HCT116 (cell line): Measurements from ENCODE around the gene TMUB1. TPM values are rescaled to one million over a fixed set of nuclear protein-coding genes. Genes with fewer than 3 reads are reported as not detected.

Experiments
- ATAC-seq: fragments of 200-7000 bp; cut with Tn5 transposase; 2 replicates; pipeline ENCODE4 v1.9.1; 2020; ENCODE audit warnings: mild to moderate bottlenecking, moderate library complexity
- BruUV-seq: library from RNA; stranded (reverse); fragments of 400-500 nt; replicated peaks from 2 replicates; lab custom pipeline; 2021; lab: Mats Ljungman, UMichigan
- CTCF ChIA-PET: fragments of 300-600 bp; sonication (Branson Sonifier 250); formaldehyde crosslinking; loops from one replicate; lab custom pipeline; 2021; ENCODE audit warnings: antibody characterized with exemption; lab: Charles Lee
- POLR2A ChIA-PET: fragments of 300-600, 350-600 bp; sonication (Branson Sonifier 250); formaldehyde crosslinking; loops from one replicate; lab custom pipeline; 2021; ENCODE audit warnings: antibody characterized with exemption; lab: Charles Lee
- RAD21 ChIA-PET, 2 experiments: fragments of 300-600 bp; sonication (Branson Sonifier 250); formaldehyde crosslinking; loops; one replicate each; lab custom pipeline; 2023; ENCODE audit warnings: low total read pairs in 2 of 2; ENCODE audit not compliant: uncharacterized antibody in 2 of 2, unreplicated experiment in 2 of 2, low non-redundant PET in 1 of 2; lab: Charles Lee
- DNase-seq: peaks from one replicate; pipeline ENCODE4 v3.0.0-alpha.2; 2010; ENCODE audit warnings: low read depth, low spot score
- H2AFZ ChIP-seq: fragments of 200-600 bp; shearing (Covaris generic), sonication (generic); 2 replicates; pipeline ENCODE4 v1.6.1; 2017; ENCODE audit warnings: low read depth, mixed run types, mixed read lengths, antibody characterized with exemption, low read length; ENCODE audit not compliant: poor library complexity, severe bottlenecking
- H3K27ac ChIP-seq: 2 replicates; pipeline ENCODE4 v1.5.1; 2012; ENCODE audit warnings: low read depth, low read length
- H3K27me3 ChIP-seq: fragments of 200-600 bp; sonication (generic); 2 replicates; pipeline ENCODE4 v1.6.1; 2016; ENCODE audit warnings: mixed run types, low read length, mixed read lengths; ENCODE audit not compliant: insufficient read depth
- H3K36me3 ChIP-seq, 2 experiments: fragments of 200-500 bp in 1 of 2; fragments of 200-600 bp in 1 of 2; sonication (Bioruptor generic) in 1 of 2; sonication (generic) in 1 of 2; 2 replicates each; pipeline versions ENCODE4 v1.5.1 to v1.6.1; 2014 to 2016; ENCODE audit warnings: low read length in 2 of 2, inconsistent platforms in 1 of 2, mixed read lengths in 1 of 2, mixed run types in 1 of 2; ENCODE audit not compliant: insufficient read depth in 2 of 2, control insufficient read depth in 1 of 2
- H3K4me1 ChIP-seq, 2 experiments: fragments of 200-600 bp in 1 of 2; sonication (generic) in 1 of 2; 2 replicates each; pipeline versions ENCODE4 v1.5.1 to v1.6.1; 2012 to 2017; ENCODE audit warnings: low read length in 2 of 2, inconsistent platforms in 1 of 2, mild to moderate bottlenecking in 1 of 2, mixed read lengths in 1 of 2, mixed run types in 1 of 2, moderate library complexity in 1 of 2; ENCODE audit not compliant: insufficient read depth in 2 of 2, control insufficient read depth in 1 of 2
- H3K4me2 ChIP-seq: fragments of 200-600 bp; sonication (generic); 2 replicates; pipeline ENCODE4 v1.6.1; 2017; ENCODE audit warnings: mixed run types, low read length, mixed read lengths
- H3K4me3 ChIP-seq, 2 experiments: fragments of 200-600 bp in 1 of 2; sonication (generic) in 1 of 2; replicated peaks in 1 of 2; 2 replicates each; pipeline ENCODE4 v1.5.1; 2011 to 2016; ENCODE audit warnings: low read length in 2 of 2, control low read depth in 1 of 2, low read depth in 1 of 2, mild to moderate bottlenecking in 1 of 2, mixed read lengths in 1 of 2, mixed run types in 1 of 2
- H3K79me2 ChIP-seq: fragments of 200-600 bp; sonication (generic); 2 replicates; pipeline ENCODE4 v1.6.1; 2017; ENCODE audit warnings: mild to moderate bottlenecking, mixed run types, low read length, moderate library complexity, mixed read lengths; ENCODE audit not compliant: insufficient read depth
- H3K9ac ChIP-seq: fragments of 200-600 bp; sonication (generic); 2 replicates; pipeline ENCODE4 v1.6.1; 2016; ENCODE audit warnings: low read length, mixed read lengths
- H3K9me2 ChIP-seq: fragments of 200-600 bp; sonication (generic), shearing (Covaris generic); 2 replicates; pipeline ENCODE4 v1.6.1; 2017; ENCODE audit warnings: mixed run types, mild to moderate bottlenecking, moderate library complexity; ENCODE audit not compliant: insufficient read depth
- H3K9me3 ChIP-seq, 2 experiments: fragments of 200-500 bp in 1 of 2; fragments of 200-600 bp in 1 of 2; sonication (Bioruptor generic) in 1 of 2; sonication (generic) in 1 of 2; 2 replicates each; pipeline ENCODE4 v1.6.1; 2014 to 2017; ENCODE audit warnings: low read length in 2 of 2, mixed read lengths in 2 of 2, inconsistent platforms in 1 of 2, low read depth in 1 of 2, mild to moderate bottlenecking in 1 of 2, mixed run types in 1 of 2, moderate library complexity in 1 of 2; ENCODE audit not compliant: control insufficient read depth in 1 of 2, insufficient read depth in 1 of 2
- H4K20me1 ChIP-seq: fragments of 200-600 bp; sonication (generic), shearing (Covaris generic); 2 replicates; pipeline ENCODE4 v1.6.1; 2017; ENCODE audit warnings: mixed run types, mild to moderate bottlenecking, moderate library complexity; ENCODE audit not compliant: insufficient read depth
- ATF3 ChIP-seq: IDR thresholded peaks from 2 replicates; pipeline ENCODE4 v1.6.1; 2012
- CBX3 ChIP-seq: IDR thresholded peaks from 2 replicates; pipeline ENCODE4 v1.6.1; 2012; ENCODE audit warnings: low read depth
- FOSL1 ChIP-seq: IDR thresholded peaks from 2 replicates; pipeline ENCODE4 v1.6.1; 2012; ENCODE audit warnings: low read depth
- POLR2A ChIP-seq: IDR thresholded peaks from 2 replicates; pipeline ENCODE4 v1.7.0; 2011; ENCODE audit warnings: borderline replicate concordance; ENCODE audit not compliant: insufficient read depth, insufficient read length; ENCODE audit errors: extremely low read depth
- POLR2AphosphoS5 ChIP-seq: IDR thresholded peaks from 2 replicates; pipeline ENCODE4 v1.6.1; 2011; ENCODE audit warnings: mild to moderate bottlenecking, low read depth, low read length, moderate library complexity
- RAD21 ChIP-seq: IDR thresholded peaks from 2 replicates; pipeline ENCODE4 v1.6.1; 2012; ENCODE audit warnings: low read depth, mild to moderate bottlenecking
- SRF ChIP-seq: IDR thresholded peaks from 2 replicates; pipeline ENCODE4 v1.6.1; 2012; ENCODE audit warnings: low read depth
- YY1 ChIP-seq: IDR thresholded peaks from 2 replicates; pipeline ENCODE4 v1.6.1; 2011; ENCODE audit warnings: low read length, low read depth, moderate library complexity, mild to moderate bottlenecking; ENCODE audit not compliant: insufficient replicate concordance; ENCODE audit errors: extremely low read depth
- ZFX ChIP-seq: fragments of 450-650 bp; IDR thresholded peaks from 2 replicates; pipeline ENCODE4 v1.6.1; 2017
- intact Hi-C: fragments of 100-400 bp; cut with micrococcal nuclease; formaldehyde crosslinking; loops from 2 replicates; pipeline ENCODE4 v1.10.0; 2022
- total RNA-seq: library from RNA; stranded (reverse); gene quantifications from one replicate; pipeline ENCODE4 v1.2.1, GENCODE V29; 2021; ENCODE audit not compliant: unreplicated experiment
- TF ChIP-seq, protein P1 (sequence below): IDR thresholded peaks from 2 replicates; pipeline ENCODE4 v1.6.1; 2011; ENCODE audit warnings: mild to moderate bottlenecking, low read length, moderate library complexity; ENCODE audit not compliant: insufficient replicate concordance; ENCODE audit errors: extremely low read depth
- TF ChIP-seq, protein P2 (sequence below): IDR thresholded peaks from 2 replicates; pipeline ENCODE4 v1.6.1; 2012
- TF ChIP-seq, protein P3 (sequence below), 3 experiments: fragments of 200-600 bp in 1 of 3; sonication (generic) in 1 of 3; IDR thresholded peaks in 2 of 3; conservative IDR thresholded peaks in 1 of 3; 2 replicates each; pipeline ENCODE4 v1.5.1; 2012 to 2017; ENCODE audit warnings: low read depth in 2 of 3, low read length in 2 of 3, antibody characterized with exemption in 1 of 3, borderline replicate concordance in 1 of 3, control low read depth in 1 of 3, mild to moderate bottlenecking in 1 of 3, mixed read lengths in 1 of 3, mixed run types in 1 of 3, moderate library complexity in 1 of 3; ENCODE audit not compliant: insufficient read depth in 1 of 3

Gene TMUB1
- total RNA-seq, 1 experiment from 2014 or later = 75.8 TPM

- TSS peak; percentile 47 for BruUV-seq
- peaks cover 40% of the 10 kb centered on the region for H3K79me2 ChIP-seq
- RAD21 ChIA-PET = interaction anchor here in 1 of 2 experiments (1.3 kb wide), 1 partner anchor 30 kb away, joined by 5 read pairs; the partner anchor contains the start of gene ABCB8
- CTCF ChIA-PET = no interaction called here
- 0 out of 4 replicates have a peak, but pooled peaks cover 0 to 3% of the 10 kb centered on the region in 2 experiments for H3K36me3 ChIP-seq
- H3K9me2 ChIP-seq = no peaks in the 10 kb centered on the region
- no peaks in the 10 kb centered on the region for H4K20me1 ChIP-seq
- POLR2A ChIA-PET = no interaction called here
- intact Hi-C loops = loop anchor here (1.0 kb wide), 1 partner anchor 31 kb away; the partner anchor contains the start of gene ABCB8
- peaks cover 28 to 52% of the 10 kb centered on the region in 2 experiments for H3K4me1 ChIP-seq
- peak overlapping the region; percentile 91 for H3K9ac ChIP-seq
- no peak for ATAC-seq
- H3K27ac ChIP-seq = peak overlapping the region; percentile 87
- H2AFZ ChIP-seq = no peak overlapping the region
- no peak for TF ChIP-seq SRF
- TF ChIP-seq POLR2A = peak; percentile 5
- TF ChIP-seq, all 23 proteins: peak for 1
- no peak for DNase-seq
- no peaks in the 10 kb centered on the region for H3K27me3 ChIP-seq
- peak overlapping the region; percentile 81 to 90 for H3K4me3 ChIP-seq
- no peaks in the 10 kb centered on the region for H3K9me3 ChIP-seq
- peak overlapping the region; percentile 95 for H3K4me2 ChIP-seq
These were observed 24.4 kb downstream of the TMUB1 start for GRCh38 chr7:151058781-151059366.

DNA sequence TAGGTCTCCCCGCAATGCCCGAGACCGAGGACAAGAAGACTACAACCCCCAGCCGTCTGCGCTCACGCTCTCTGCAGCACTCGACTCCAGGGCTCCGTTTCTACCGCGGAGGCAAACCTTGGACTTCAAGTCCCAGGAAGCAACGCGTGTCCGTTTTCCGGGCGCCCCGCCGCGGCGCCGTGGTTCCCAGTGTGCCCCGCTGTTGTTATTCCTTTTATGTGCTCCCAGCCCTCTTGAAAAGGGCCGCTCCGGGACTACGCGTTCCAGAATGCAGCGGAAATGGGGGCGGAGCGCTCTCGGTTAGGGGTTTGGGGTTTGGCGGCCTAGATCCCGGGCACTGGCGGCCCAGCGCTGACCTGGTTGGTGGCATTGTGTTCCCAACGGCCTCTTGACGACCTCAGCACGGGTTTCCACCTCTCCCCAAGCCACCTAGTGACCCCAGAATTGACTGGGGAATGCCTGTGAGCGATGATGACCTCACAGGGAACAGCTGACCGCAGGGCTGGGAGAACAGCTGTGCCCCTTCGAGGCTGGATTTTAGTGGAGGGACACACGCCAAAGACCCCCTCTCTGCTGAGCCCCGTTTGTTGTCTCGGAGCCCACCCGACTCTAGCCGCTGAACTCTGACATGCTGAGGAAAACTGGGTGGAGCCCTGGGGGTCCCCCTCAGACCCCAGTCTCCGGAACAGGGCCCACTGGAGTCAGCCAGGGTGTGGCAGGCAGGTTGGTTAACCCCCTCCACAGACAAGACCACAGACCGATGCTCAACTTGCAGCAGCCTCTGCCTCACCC is 25.1 kb downstream of the TMUB1 start:
- Histone ChIP-seq H3K27ac (peak overlapping the region; percentile 87), H4K20me1 (no peaks in the 10 kb centered on the region), H3K4me2 (peak overlapping the region; percentile 95), H3K27me3 (no peaks in the 10 kb centered on the region), H3K4me3 (peak overlapping the region; percentile 81 to 90), H3K36me3 (no peaks in the 10 kb centered on the region), H3K9me3 (no peaks in the 10 kb centered on the region), H3K9me2 (no peaks in the 10 kb centered on the region), H3K79me2 (peaks cover 33% of the 10 kb centered on the region), H3K4me1 (peaks cover 25 to 48% of the 10 kb centered on the region in 2 experiments), H3K9ac (peak overlapping the region; percentile 91), H2AFZ (no peak overlapping the region)
- BruUV-seq = TSS peak; percentile 34
- CTCF ChIA-PET = no interaction called here
- RAD21 ChIA-PET = interaction anchor here in 1 of 2 experiments (1.3 kb wide), 1 partner anchor 30 kb away, joined by 5 read pairs; the partner anchor contains the start of gene ABCB8
- DNase-seq = peak; percentile 99
- intact Hi-C loops = loop anchor here (1.0 kb wide), 1 partner anchor 30 kb away; the partner anchor contains the start of gene ABCB8
- POLR2A ChIA-PET = no interaction called here
- ATAC-seq = peak; percentile 75
- TF ChIP-seq FOSL1 (no peak), ZFX (peak; percentile 52; the same call in 1 of the 2 replicates), POLR2AphosphoS5 (peak; percentile 65), POLR2A (peak; percentile 71), YY1 (peak; percentile 69), CBX3 (no peak), RAD21 (no peak), ATF3 (no peak)
- TF ChIP-seq, protein P1, sequence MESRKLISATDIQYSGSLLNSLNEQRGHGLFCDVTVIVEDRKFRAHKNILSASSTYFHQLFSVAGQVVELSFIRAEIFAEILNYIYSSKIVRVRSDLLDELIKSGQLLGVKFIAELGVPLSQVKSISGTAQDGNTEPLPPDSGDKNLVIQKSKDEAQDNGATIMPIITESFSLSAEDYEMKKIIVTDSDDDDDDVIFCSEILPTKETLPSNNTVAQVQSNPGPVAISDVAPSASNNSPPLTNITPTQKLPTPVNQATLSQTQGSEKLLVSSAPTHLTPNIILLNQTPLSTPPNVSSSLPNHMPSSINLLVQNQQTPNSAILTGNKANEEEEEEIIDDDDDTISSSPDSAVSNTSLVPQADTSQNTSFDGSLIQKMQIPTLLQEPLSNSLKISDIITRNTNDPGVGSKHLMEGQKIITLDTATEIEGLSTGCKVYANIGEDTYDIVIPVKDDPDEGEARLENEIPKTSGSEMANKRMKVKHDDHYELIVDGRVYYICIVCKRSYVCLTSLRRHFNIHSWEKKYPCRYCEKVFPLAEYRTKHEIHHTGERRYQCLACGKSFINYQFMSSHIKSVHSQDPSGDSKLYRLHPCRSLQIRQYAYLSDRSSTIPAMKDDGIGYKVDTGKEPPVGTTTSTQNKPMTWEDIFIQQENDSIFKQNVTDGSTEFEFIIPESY = no peak
- TF ChIP-seq, protein P2, sequence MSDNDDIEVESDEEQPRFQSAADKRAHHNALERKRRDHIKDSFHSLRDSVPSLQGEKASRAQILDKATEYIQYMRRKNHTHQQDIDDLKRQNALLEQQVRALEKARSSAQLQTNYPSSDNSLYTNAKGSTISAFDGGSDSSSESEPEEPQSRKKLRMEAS = no peak
- TF ChIP-seq, protein P3, sequence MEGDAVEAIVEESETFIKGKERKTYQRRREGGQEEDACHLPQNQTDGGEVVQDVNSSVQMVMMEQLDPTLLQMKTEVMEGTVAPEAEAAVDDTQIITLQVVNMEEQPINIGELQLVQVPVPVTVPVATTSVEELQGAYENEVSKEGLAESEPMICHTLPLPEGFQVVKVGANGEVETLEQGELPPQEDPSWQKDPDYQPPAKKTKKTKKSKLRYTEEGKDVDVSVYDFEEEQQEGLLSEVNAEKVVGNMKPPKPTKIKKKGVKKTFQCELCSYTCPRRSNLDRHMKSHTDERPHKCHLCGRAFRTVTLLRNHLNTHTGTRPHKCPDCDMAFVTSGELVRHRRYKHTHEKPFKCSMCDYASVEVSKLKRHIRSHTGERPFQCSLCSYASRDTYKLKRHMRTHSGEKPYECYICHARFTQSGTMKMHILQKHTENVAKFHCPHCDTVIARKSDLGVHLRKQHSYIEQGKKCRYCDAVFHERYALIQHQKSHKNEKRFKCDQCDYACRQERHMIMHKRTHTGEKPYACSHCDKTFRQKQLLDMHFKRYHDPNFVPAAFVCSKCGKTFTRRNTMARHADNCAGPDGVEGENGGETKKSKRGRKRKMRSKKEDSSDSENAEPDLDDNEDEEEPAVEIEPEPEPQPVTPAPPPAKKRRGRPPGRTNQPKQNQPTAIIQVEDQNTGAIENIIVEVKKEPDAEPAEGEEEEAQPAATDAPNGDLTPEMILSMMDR (IDR thresholded peaks at IDR 0.05 in 2 of 3, conservative IDR thresholded peaks at IDR 0.05 in 1 of 3; ENCODE audit: borderline replicate concordance in 1 of 3, insufficient read depth in 1 of 3, low read depth in 2 of 3, low read length in 2 of 3) = no peak
